GM12891 (cell line): ENCODE measurements around the gene SLCO3A1.

Source experiments
- DNase-seq: peaks from one replicate; pipeline ENCODE4 v3.0.0; 2011; ENCODE audit warnings: low spot score; ENCODE audit not compliant: insufficient read length
- FAIRE-seq: peaks from 2 replicates; lab custom pipeline; 2011; peaks lifted over from hg19 to GRCh38; lab: Jason Lieb, UNC
- PAX5 ChIP-seq: IDR thresholded peaks from 2 replicates; pipeline ENCODE4 v1.6.1; 2011; ENCODE audit warnings: low read length, moderate library complexity, mild to moderate bottlenecking; ENCODE audit not compliant: insufficient read depth, severe bottlenecking
- POLR2A ChIP-seq: IDR thresholded peaks from 2 replicates; pipeline ENCODE4 v1.6.1; 2011; ENCODE audit warnings: low read depth, low read length, control low read depth
- POLR2AphosphoS5 ChIP-seq: IDR thresholded peaks from 2 replicates; pipeline ENCODE4 v1.6.1; 2011; ENCODE audit warnings: low read depth, low read length, control low read depth
- POU2F2 ChIP-seq: IDR thresholded peaks from 2 replicates; pipeline ENCODE4 v1.6.1; 2011; ENCODE audit warnings: low read depth, mild to moderate bottlenecking, control low read depth, low read length, moderate library complexity
- SPI1 ChIP-seq: IDR thresholded peaks from 2 replicates; pipeline ENCODE4 v1.6.1; 2011; ENCODE audit warnings: low read depth, low read length, control low read depth
- TAF1 ChIP-seq: IDR thresholded peaks from 2 replicates; pipeline ENCODE4 v1.6.1; 2011; ENCODE audit warnings: low read depth, low read length, control low read depth

SLCO3A1 gene

DNA sequence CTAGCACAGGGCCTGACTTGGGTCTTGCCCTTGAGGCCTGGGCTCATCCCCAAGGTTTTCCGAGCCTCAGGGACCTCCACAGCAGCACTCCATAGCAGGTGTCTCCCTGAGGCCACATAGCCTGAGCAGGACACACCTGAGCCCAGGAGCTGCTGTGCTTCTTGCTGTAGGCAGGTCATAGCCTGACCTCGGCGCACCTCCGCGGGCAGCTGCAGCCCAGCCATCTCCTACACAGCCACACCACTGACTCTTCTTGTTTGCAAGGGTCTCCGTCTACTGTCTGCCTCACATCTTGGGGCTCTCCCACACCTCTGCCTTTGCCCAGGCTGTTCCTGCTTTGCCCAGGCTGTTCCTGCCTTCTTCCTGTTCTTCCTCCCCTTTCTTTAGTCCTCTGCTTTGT lies 224.8 kb downstream of the SLCO3A1 start:
- TF ChIP-seq PAX5: no peak
- TF ChIP-seq SPI1: no peak
- no peak for TF ChIP-seq POLR2A
- TF ChIP-seq TAF1: no peak
- no peak for TF ChIP-seq POU2F2
- no peak for TF ChIP-seq POLR2AphosphoS5
- FAIRE-seq (no peak), DNase-seq (no peak)

DNA sequence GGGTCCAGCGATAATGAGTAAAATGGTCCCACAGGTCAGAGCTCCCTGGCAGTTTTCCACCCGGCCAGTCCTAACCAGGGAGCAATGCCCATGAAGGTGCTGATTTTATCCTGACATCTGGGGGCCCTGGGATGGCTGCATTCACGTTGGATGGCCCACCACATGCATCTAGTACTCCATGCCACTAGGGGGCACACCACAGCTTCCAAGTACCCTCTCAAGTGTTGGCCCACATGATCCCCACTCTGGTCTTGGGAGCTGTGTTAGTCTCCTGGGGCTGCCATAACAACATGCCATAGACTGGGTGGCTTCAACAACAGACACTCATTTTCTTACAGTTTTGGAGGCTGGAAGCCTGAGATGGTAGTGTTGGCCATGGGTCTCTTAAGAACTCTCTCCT lies 225.5 kb downstream of the SLCO3A1 start:
- TF ChIP-seq TAF1: no peak
- no peak for TF ChIP-seq POLR2AphosphoS5
- TF ChIP-seq PAX5: no peak
- TF ChIP-seq SPI1: no peak
- no peak for TF ChIP-seq POU2F2
- TF ChIP-seq POLR2A: no peak
- FAIRE-seq (peak; percentile 13), DNase-seq (no peak)

DNA sequence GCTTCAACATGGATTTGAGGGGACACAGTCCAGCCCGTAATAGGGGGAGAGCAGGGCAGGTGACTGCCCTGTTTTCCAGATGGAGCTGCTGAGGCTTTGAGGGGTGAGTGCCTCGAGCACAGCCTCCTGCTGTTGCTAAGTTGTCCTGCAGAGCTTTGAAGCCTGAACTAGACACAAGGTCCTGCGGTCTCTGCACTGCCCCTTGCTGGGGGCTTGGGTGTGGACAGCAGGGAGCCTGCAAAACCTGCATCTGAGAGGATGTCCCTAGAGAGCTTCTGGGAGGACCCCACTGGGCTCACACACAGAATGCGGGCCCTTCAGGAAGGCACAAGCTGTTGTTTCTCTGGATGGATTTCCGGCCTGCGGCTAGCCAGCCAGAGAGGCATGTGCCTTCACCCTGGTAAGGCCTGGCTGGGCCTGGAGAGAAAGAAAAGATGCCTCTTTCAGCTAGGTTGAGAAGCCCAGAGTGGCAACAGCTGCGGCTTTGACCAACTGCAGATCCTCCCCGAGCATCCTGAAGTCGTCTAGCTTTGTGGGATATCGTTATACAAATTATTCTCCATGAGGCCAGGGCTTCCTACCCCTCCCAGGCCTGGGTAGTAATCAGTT lies 226.2 kb downstream of the SLCO3A1 start:
- no peak for TF ChIP-seq TAF1
- TF ChIP-seq PAX5: no peak
- TF ChIP-seq POLR2AphosphoS5: no peak
- TF ChIP-seq POLR2A: no peak
- no peak for TF ChIP-seq SPI1
- no peak for TF ChIP-seq POU2F2
- DNase-seq (no peak), FAIRE-seq (no peak)

DNA sequence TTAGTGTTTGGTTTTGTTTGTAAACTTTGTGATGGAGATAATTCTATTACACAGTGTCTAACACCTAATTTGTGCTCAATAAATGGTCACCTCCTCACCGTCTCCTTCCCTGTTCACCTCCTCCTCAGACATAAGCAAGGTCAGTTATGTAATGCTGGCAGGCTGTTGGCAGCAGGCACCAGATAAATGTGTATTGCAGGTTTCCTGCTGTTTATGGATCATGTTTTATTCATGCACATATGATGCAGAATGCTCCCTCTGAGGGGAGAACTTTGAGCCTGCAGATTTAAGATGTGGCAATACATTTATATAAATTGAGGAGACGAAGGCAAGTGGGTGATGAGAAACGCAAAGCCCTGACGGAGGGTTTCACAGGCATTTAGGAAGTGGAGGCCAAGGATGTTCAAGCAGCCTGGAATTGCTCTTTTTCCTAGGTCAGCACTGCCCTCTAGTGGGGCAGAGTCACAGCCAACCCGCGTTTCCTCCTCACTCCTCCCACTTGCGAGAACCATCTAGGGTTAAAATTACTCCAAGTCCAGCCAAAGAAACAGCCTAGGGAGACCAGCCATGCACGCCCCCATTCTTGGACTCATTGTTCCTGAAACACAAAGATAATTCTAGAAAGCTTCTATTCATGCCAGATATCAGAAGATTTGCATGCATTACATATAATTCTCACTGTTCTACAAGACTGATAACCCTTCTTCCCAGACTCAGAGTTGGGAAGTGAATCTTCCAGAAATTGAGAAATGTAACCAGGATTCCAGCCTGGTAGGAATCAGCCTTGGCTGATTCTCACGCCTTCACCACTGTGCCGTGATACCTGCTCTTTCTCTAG lies 228.7 kb downstream of the SLCO3A1 start:
- DNase-seq (no peak), FAIRE-seq (peak; percentile 62)
- no peak for TF ChIP-seq TAF1
- no peak for TF ChIP-seq SPI1
- TF ChIP-seq PAX5: no peak
- TF ChIP-seq POU2F2: no peak
- no peak for TF ChIP-seq POLR2AphosphoS5
- no peak for TF ChIP-seq POLR2A

DNA sequence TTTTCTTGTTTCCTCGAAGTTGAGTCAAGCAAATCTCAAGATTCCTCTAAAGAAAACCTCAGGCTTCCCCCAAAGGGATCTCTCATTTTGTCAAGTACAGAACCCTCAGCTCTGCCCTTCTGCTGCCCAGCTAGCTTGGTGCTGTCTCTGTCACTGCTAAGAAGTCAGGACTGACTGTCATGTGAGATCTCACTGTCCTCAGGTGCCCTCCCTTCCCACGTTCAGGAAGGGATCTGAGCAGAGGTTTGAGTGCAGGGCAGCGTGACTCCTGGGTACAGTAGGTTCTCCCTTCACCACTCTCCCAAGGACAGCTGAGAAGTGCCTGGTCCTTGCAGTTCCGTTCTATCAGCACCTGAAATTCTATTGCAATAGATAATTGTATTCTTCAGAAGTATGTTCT lies 229.7 kb downstream of the SLCO3A1 start:
- TF ChIP-seq POU2F2 (no peak), POLR2A (no peak), POLR2AphosphoS5 (no peak), PAX5 (no peak), TAF1 (no peak), SPI1 (no peak)

DNA sequence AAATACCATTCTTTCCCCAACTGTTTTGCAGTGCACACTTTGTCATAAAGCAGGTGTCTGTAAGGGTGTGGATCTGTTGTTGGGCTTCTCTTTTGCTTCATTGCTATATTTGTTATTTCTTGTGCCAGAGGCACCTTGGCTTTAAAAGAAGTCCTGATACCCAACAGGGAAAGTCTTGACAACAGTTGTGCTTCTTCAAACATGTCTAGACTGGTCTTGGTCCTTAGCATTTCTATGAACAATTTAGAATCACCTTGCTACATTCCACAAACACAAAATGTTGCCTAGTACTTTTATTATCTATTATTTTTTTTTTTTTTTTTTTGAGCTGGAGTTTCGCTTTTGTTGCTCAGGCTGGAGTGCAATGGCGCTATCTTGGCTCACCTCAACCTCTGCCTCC lies 233.7 kb downstream of the SLCO3A1 start:
- no peak for FAIRE-seq
- DNase-seq: no peak
- TF ChIP-seq TAF1 (no peak), POLR2AphosphoS5 (no peak), POLR2A (no peak), SPI1 (no peak), POU2F2 (no peak), PAX5 (no peak)

More for the DNA sequence above, 229.7 kb downstream of the SLCO3A1 start:
- no peak for DNase-seq
- FAIRE-seq: no peak

DNA sequence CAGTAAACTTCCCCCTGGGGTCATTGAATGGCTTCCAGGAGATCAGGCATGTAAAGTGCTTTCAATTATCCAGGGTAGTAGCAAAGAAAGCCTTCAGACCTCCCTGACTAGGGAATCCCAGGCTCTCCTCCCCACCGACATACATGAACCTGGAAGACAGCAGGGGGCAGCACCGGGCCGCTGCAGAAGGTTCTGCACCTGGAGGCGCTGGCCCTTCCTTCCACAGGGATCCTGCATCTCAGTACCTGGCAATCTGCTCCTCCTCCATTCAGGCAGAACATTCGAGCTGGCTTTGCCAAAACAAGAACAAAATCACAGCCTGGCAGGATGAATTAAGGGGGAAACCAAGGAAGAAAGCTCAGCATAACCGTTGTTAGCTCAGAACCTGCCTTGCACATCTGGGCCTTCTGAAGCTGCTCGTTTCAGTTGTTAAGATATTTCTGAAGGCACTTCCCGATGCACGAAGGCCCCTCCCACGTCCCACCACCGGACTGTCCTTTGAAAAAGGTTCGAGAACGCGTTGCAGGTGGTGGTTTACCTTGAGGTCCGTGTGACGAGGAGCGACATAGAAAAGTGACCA lies 237.7 kb downstream of the SLCO3A1 start:
- no peak for FAIRE-seq

DNA sequence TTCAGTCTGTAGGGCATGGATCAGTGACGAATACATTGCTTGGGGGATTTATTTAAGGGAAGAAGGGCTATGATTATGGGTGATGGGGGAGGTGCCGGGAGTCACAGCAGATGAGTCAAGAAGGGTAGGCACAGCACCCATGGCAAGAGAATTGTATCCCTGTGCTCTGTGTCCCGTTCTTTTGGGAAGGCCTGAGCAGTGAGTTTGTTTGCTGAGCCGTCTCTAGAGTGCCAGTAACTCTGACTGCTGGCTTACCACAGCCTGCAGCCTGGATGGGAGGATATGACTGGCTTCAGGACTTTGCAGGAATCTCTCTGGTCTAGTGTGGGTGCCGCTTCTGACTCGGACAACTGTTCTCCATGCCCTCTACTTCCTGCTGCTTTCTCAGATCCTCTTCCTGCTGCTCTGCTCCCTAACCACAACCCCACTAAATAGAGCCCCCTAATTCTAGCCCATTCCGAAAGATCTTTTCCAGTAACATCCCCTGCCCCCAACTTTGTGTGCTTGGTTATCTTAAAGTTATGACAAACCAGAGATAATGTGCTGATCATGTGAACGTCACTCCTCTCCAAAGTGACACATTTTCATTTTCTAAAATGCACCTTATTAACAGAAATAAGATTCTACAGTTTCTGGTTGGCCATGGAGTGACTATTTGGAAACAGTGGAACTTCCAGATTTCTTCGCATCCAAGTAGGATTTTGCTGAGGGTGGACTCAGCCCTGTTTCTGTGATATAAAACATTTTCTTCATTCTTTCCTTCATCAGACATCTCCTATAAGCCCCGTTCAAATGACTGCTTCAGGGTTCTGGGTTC lies 239.0 kb downstream of the SLCO3A1 start:
- FAIRE-seq (no peak), DNase-seq (no peak)
- TF ChIP-seq POU2F2 (no peak), POLR2AphosphoS5 (no peak), PAX5 (no peak), TAF1 (no peak), POLR2A (no peak), SPI1 (no peak)

More for the DNA sequence above, 237.7 kb downstream of the SLCO3A1 start:
- TF ChIP-seq POLR2AphosphoS5 (no peak), POU2F2 (no peak), PAX5 (no peak), POLR2A (no peak), TAF1 (no peak)
- no peak for DNase-seq

DNA sequence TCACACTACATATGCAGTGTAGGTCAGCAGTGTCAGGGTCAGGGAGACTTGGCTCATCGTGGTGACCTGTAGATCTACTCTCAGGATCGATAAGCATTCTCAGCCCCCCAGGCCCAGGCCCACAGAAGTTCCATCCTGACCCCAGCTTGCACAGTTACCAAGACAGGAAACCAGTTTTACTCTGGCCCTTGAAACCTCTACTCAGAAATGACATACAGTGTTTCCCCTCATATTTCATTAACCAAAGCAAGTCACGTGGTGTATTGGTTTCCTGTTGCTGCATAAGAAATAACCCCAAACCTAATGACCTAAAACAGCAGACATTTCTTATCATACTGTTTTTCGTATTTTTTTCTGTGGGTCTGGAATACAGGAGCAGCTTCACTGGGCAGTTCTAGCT lies 242.2 kb downstream of the SLCO3A1 start:
- no peak for TF ChIP-seq POLR2AphosphoS5
- FAIRE-seq (peak; percentile 23), DNase-seq (no peak)
